GM18909 (cell line): Measurements from ENCODE around the gene HACD4.

Source experiments
- ATAC-seq: cut with Tn5 transposase; IDR thresholded peaks from one replicate; pipeline ENCODE4 v1.9.1; 2021; ENCODE audit warnings: mild to moderate bottlenecking; ENCODE audit not compliant: unreplicated experiment, poor library complexity

Gene HACD4

DNA sequence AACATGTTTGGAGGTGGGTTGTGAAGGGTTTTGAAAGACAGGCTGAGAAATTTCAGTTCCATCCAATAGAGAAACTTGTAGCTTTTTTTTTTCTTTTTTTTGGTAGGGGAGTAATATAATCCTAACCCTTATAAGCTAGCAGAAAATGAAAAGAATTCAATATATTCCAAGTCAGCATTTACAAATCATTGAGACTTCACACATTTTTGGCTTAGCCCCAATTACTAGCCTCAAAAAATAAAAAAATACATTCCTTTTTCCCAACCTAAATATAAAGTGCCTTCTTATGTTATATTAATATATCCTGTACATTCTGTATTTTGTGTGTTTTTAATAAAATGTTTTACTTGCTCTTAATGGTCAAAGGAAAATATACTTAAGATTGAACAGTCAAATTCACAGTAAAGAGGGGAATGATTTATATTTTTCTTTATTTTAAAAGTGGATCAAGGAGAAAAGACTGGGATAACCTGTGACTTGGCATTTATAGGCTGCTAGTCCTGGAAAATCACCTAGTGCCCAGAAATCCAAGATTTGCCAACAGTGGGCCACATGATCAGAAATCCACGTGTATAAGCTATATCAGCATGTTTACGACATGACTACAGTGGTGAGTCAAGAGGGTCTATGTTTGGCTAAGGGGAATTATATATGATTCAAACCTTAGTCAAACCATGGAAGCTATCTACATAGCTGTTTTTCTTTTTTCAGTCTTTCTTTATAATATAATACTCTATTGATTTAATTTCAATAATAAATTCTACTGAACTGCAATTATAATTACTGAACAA, 14.5 kb downstream of the HACD4 start:
- no peak for ATAC-seq

DNA sequence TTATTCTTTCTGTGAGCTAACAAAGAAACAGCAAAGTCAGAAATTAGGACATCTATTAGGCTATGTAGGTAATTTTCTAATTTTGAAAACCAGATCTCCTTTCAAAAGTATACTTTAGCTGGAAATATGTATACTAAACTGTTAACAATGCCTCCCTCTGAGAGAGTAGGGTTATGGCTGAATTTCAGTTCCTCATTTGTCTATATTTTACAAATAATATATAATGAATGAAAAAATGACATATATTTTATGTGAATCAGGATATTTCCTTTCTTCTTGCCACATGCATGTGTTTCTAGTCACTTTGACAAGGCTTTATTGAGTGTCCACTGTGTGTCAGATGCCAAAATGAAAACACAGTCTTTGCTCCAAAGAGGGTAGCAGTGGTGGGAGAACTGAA, 15.4 kb downstream of the HACD4 start:
- ATAC-seq, result peak; percentile 56

DNA sequence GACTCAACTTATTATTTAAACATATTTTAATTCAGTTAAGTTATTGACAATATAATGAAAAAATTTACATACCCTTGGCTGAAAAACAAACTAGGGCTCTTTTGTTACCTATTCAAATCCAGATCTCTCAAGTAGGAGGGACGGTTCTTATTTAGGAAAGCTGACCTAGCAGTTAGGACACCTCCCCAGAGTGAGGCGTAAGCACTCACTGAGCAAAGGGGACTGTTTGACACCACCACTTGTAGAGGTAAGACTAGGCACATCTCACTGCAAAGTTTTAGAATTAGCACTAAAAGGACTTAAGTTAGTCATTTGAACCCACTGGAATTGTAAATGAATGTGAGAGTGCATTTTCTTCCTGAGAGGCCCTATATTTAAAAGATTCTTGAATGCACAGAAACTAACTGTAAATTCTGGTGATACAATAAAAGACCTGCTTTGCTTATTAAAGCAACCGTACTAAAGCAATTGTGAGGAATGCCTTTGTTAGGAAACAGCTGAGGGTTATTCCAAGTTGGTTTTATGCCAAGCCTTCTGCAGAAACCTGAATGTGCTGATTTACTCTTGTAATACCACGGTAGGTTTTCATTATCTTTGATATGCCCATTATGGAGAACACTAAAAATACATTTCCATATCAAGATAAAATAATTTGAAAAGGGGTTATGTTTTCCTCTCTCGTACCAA, 16.2 kb downstream of the HACD4 start:
- ATAC-seq, result no peak

DNA sequence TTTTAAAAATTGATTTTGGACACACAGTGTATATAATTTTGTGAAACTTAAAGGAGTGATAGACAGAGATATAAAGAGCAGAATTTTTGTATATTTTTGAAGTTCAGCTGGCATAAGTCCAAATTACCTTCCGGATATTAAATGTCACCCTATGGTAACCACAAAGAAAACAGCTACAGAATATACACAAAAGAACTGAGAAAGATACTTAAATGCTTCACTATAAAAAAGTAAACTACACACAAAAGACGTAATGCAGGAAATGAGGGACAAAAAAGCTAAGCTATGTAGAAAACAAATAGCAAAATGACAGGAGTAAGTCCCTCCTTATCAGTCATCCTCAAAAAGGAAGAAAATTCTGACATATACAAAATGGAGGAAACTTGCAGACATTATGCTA, 29.4 kb downstream of the HACD4 start:
- ATAC-seq, result no peak

DNA sequence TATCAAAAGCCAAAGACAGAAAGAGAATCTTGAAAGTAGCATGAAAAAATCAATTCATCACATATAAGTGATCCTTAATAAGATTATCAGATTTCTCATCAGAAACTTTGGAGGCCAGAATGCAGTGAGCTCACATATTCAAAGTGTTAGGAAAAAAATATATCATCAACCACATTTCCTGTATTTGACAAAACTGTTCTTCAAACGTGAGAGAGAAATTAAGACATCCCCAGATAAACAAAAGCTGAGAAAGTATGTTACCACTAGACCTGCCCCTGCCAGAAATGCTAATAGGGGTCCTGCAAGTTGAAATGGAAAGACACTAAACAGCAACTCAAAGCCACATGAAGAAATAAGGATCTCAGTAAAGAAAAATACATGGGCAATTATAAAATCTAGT, 29.9 kb downstream of the HACD4 start:
- ATAC-seq, result no peak

DNA sequence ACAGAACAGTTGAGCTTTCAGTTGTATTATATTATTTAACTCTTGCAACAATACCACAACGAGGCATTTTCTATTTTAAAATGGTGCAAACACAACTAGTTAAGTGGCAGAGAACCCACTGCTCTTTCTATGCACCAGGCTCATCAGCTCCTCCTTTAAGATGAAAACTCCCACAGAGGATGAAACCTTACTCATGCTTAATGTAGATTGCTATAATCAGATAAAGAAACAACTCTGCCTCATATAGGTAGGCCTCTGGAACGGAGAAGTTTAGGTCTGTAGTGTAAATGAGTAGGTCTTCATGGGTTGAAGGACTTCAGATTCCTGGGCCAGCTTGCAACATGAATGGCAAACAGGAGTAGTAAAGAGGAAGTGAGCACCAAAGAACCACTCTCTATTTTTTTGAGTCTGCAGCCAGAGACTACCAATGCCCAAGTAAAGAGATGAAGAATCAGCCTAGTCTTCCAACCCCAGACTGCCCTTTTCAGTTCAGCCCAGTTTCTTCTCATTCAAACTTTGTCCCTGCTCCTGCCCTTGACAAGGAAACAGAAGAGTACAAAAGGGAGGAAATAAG, 33.9 kb downstream of the HACD4 start:
- peak; percentile 74 for ATAC-seq

DNA sequence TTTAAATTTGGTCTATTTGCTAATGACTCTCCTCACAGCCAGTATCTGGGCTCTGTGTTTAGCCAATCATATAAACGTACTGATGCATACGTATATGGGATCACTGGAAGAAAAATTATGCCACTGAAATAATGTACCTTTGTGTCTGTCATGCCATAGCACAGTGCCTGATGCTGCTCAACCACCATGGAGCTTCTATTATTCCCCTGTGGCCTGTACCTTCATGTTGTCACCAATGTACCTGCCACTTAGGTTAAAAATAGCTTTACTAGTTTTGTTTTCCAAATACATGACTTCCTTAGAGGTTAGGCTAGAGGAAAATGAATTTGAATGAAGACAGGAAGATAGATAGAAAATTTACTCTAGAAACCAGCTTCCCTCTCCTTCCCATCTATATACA, 34.6 kb downstream of the HACD4 start:
- peak; percentile 75 for ATAC-seq

DNA sequence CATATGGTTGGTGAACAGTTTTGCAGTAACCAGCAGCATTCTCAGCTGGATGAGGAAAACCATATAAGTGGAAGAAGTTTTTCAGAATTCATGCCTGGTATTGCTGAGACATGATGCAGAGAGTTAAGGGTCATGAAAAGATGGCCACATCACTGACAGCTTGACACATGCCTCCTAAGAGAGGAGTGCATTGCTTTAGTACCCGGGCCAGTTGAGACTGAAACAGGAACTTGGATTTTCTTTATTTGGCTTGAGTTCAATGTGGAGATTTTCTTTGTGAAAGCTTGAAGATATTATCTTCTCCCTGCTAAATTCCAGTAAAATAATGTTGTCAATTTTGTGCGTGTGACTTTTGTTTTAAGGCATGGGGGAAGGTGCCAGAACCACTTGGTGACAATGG, 35.8 kb downstream of the HACD4 start:
- ATAC-seq, result no peak

DNA sequence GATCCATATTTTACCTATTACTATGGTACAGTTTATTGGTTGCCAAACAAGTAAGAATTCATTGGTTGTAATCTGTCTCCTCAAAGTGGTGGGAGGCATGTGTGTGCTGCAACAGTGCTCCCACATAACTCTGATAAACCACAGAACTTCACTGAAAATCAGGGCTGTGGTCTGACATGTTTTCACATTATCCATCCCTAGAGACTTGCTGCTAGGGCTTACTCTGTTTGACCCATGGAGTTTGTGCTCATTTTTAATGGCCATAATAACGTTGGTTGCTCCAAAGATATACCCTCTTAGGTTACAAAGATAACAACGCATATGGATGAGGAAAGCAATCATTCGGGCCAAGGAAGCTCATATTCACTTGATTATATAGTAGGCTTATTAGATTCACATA, 37.0 kb downstream of the HACD4 start:
- no peak for ATAC-seq

DNA sequence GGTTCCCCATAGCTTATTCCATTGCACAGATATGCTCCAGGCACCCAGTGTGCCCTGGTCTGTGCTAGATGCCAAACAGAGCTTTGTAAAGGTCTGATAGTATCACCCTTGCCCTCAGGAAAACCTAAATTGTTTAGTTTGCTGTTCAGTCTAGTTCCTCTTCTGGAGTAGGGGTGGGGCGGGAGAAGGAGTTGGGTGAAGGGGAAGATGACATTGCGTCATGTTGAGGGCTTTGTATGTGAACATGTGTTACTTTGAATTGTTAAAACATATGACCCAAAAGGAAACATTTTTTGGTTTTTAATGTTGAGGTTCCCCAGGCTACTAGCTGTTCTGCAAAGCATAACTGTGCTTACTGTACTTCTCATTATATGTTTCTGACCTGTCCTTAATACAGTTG, 40.6 kb downstream of the HACD4 start:
- ATAC-seq, result no peak

DNA sequence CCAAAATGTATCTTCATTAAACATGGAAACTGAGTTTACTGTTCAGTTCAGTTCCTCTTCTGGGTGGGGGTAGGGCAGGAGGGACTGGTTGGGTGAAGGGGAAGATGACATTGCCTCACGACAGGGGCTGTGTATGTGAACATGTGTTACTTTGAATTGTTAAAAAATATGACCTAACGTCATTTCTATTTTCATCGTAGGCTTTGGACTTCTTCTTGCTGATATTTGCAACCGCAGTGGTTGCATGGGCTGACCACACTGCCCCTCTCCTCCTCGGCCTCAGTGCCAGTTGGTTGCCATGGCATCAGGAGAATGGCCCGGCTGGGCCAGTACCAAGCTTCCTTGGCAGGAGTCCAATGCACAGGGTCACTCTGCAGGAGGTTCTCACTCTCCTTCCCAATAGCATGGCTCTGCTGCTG, 41.5 kb downstream of the HACD4 start:
- no peak for ATAC-seq

DNA sequence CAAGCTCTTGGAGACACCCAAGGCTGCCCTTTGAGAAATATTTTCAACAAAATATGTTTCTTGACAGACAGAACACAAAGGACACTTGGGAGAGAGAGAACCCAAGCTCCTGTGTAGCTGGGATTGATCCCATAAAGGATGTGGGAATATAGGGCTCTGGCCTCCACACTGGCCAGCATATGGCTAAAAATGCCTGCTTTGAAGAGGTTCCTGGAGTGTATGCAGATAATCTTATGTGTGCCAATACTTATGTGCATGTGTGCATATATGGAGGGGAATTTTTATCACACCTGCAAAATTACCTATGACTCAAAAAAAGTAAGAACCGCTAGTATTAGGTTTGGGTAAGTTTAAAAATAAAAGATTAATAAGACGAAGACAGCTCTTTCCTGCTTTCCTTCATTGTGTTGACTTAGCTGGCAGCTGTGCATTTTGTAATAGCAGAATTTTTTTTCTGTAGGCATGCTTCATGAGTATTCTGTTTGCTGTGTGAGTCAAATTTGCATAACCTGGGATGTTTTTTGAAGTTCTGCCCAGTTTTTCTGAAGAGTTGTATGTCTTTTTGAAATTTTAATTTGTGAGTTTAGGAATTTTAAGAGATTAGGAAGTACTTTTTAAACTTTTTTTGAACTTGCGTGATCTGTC, 42.6 kb downstream of the HACD4 start:
- ATAC-seq, result no peak

DNA sequence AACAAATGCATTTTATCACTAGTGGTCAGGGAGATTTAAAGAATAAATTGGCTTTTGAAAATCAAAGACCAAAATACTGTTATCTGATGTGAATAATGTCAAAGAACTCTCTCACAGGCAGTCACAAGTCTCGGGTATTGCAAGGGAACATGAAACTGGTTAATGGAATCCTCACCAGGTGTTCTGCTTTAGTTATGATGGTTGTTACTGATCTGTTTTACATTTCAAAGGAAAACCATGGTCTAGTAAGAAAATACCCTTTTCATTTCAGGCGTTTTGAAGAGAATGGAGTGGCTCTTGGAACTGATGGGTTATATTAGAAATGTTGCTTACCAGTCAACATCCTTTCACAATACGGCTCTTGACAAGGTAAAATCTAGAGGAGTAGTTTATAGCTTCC, 43.4 kb downstream of the HACD4 start:
- ATAC-seq, result no peak

DNA sequence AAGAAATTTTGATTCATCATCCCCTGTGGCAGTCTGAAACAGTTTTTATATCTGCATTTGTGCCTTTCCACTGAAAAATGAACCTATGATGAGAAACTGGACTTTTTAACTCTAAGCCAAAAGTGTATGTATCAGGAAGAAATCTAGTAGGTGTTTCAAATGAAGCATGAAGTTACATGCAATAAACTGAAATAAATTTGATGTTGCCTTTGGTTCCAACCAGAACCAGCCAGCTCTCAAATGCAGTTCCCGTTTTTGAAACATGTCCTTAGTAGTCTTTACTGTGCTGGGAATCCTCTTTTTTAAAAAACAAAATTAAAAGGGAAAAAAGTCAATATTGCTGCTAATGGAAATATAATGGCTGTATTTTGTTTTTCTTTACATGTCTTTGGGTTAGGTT, 43.9 kb downstream of the HACD4 start:
- no peak for ATAC-seq

DNA sequence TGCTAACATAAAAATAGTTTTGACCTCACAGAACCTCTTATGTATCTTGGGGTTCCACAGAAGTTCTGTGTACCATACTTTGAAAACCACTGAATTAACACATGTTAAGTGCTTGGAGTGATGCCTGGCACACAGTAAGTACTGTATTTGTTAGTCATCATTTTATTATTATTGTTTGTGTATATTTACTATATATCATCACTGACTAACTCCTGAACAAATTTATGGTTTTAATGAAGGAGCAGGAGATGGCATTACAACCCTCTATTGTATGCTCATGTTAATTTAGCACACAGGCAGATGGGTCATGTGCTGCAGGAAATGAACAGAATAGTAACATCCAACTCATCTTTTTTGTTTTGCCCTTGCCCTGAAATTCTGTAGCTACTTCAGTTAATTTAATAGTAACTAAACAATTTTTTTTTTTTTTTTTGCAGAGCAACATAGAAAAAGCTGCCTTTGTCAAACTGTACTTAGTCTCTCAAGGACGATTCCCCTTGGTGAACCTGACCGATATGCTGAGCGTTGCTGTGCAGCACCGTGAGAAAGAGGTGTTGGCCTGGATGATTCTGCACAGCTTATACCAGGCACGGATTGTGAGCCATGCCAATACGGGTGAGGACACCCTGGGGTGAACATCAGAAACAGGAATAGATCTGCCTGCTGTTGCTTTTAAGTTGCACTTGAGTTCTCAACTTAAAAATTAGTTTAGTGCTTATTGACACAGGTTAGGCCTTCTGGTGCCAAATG, 45.4 kb downstream of the HACD4 start:
- ATAC-seq, result no peak

DNA sequence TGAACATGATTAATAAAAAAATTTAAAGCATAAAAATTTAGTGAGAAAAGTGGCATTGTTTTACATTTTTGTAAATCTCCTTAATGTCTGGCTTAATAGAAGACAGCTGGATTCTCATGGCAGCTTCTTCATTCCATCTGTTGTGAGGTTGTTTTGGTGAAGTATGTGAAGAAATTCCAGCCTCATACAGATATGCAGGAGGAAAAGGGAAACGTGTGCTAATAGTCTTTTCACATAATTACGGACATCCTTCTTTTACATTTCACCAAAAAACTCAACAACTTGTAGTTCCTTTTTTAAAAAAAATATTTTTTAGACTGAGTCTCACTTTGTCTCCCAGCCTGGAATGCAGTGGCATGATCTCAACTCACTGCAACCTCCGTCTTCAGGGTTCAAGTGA, 46.9 kb downstream of the HACD4 start:
- ATAC-seq, result no peak

DNA sequence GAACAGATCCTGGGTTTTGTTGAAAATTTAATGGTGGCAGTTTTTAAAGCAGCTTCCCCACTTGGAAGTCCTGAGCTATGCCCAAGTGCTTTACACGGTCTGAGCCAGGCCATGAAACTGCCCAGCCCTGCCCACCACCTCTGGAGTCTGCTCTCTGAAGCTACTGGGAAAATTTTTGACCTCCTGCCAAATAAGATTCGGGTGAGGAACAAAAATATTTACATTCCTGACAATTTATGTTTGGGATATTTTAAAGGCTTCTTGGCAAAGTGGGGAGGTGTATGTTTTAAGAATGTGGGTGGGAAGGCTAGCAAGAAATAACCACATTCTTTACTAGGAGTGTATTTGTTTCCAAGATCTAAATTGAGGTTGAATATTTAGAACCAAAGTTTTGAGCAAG, 50.0 kb downstream of the HACD4 start:
- ATAC-seq, result peak; percentile 12

DNA sequence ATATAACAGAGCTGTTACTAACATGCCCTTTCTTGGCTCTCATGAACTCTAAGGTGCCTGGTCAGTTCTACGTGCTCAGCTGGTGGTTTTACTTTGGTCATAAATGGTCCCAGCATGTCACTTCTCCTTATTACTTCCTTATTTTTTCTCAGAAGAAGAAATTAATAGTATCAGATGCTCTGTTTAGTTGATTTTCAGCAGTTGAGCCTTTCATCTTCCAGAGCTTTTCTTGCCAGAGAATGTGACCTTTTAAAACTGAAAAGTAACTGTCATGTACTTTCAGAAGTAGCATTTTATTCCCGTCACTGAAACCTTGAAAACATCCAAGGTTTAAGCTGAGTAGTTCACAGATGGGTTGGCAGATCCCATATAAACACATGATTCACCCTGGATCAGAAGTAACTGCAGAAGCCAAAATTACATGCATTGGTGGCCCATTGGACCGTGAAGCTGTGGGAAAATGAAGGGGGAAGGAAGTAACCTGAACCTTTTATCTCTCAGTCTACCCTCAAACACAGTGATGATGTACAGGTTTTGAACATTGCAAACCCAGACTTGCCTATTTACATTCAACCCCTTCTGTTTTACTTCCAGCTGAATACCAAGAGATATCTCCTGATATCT, 50.5 kb downstream of the HACD4 start:
- ATAC-seq, result peak; percentile 92

DNA sequence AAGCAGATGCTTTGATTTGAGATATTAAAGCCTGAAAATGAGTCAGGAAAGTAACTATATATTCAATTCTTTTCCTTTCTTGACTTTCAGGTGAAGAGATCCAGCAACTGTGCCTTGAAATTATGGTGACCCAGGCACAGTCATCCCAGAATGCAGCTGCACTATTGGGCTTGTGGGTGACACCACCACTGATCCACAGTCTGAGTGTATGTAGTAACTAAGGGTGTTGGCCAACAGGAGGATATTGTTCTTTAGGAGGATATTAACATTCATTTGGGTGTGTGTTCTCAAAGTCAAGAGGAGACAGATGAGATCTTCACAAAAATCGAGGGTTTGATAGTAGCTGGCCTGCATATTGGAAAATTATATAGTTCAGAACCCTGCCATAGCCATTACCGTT, 53.2 kb downstream of the HACD4 start:
- no peak for ATAC-seq
